GM18867 (cell line): ENCODE measurements around the gene KRT38.
"Not testable (repeated sequence)": the region's sequence is repeated elsewhere in the genome, so short reads cannot be mapped to it uniquely, and the experiment has no call there.

Experiments
- ATAC-seq: cut with Tn5 transposase; IDR thresholded peaks from one replicate; pipeline ENCODE4 v1.9.1; 2021; ENCODE audit warnings: mild to moderate bottlenecking, moderate library complexity; ENCODE audit not compliant: unreplicated experiment

KRT38 gene

DNA sequence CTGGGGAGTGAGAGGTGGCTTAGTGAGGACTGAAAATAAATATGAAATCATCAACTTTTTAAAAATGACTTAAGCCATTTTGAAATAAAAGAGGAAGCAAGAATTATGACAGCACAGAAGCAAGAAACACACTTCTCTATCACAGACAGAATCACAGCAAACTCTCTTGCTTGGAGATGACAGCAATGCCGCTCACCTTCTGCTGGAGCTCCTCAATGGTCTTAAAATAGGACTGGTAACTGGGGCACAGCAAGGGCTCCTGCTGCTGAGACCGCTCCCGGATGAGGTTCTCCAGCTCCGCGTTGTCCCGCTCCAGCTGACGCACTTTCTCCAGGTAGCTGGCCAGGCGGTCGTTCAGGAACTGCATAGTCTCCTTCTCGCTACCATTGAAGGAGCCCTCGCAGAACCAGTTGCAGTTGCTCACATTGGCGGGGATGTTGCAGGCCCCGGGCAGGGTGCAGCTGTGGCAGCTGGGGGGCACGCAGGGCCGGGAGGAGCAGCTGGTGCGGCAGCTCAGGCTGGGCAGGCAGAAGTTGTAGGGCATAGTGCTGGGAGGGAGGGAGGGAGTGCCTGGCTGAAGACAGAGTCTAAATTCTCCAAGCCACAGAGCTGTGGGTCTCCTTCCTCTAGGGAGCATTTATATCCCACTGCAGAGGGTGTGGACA, 43.7 kb downstream of the KRT38 start, which contains the start of gene KRT31:
TSS of gene KRT31 (minus strand) at position 613 of the 665 bp plus-strand sequence. CDS start at position 544, 69 bp downstream.
- no peak for ATAC-seq

DNA sequence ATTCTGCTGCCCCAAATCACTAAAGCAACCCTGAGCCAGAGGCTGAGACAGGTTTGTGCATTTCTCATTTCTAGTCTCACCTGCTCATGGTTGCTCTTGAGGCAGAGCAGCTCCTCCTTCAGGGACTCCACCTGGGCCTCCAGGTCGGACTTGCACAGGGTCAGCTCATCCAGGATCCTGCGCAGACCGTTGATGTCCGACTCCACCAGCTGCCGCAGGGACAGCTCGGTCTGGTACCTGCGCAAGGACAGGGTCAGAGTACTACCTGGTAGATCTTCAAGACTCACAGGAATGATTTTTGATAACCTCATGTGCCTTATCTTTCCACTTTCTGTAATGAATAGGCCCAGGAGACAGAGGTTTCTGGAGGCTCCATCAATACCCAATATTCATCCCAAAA, 44.4 kb downstream of the KRT38 start:
- no peak for ATAC-seq

DNA sequence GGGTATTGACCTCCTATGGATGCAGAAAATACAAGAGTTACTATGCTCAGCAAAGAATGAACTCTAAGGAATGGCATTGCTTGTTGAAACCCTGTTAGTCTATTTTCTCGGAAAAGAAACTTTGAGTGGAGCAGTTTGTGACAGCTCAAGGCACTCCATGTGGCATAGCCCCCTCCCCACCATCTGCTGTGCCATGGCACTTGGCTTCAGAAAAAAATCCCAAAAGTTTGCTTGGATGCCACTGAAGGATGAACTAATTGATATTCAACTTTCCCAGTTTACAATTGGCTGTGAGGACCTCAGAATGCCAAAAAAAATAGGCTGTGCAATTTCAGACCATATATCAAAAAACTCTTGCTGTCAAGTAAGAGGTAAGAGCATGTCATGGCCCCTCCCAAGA, 45.2 kb downstream of the KRT38 start:
- no peak for ATAC-seq

DNA sequence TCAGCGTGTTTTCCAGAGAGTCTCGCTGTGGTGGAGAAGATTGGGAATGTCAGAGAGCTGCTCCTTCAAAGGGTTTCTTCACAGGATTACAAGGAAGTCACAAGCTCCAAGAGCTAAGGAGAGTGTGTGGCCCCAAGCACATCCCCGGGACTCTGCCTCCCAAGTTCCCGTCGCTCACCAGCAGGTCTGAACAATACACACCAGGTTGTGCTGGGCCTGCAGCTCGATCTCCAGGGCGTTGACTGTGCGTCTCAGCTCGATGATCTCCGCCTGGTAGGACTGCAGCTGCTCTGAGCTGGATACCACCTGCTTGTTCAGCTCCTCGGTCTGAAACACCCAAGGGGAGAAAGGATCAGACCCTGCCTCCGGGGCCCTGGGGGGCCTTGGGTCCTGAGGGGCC, 45.7 kb downstream of the KRT38 start:
- not testable (repeated sequence) for ATAC-seq

DNA sequence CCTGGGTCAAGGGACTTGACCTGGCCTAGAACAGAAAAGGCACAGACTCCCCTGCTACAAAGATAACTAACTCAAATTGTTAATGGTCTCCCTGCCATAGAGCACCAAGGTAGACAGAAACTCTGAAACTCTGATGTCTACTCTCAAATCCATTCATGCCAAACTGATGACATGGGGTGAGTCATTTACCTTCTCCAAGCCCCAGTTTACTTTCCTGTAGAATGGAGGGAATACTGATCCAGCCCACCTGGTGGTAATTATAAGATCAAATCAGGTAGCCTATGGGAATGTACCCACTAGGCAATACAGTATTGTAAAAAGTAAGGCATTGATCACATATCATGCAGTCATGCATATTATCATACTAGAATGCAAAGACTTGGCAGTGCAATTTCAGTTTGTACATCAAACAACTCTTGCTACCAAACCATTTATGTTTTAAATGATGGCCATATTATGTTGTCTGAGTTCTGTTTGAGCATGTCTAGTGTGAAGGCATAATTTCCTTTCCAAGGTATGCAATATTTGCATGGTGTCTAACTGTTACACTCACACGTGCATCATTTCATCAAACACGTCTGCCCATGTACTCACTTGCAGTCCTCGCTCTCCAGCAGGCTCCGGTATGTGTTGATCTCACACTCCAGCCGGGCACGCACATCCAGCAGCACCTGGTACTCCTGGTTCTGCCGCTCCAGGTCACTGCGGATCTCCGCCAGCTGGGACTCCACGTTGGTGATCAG, 46.4 kb downstream of the KRT38 start:
- no peak for ATAC-seq

DNA sequence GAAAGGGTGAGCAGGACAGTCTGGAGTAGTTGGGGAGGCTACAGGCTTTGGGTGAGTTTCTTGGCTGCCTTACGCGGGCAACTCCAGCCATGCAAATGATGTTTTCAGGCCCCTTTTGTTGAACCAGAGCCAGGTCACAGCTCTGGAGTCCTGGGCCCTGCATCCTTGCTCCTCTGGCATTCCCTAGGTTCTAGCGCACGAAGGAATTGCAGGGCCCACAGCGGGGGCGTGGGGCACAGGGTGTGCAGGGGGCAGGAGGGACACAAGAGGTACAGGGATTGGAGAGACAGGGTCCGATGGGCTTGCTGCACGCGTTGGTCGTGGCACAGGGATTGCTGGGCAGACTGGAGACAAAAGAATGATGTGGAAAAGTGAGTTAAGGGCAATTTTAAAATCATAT, 47.0 kb downstream of the KRT38 start:
- no peak for ATAC-seq

DNA sequence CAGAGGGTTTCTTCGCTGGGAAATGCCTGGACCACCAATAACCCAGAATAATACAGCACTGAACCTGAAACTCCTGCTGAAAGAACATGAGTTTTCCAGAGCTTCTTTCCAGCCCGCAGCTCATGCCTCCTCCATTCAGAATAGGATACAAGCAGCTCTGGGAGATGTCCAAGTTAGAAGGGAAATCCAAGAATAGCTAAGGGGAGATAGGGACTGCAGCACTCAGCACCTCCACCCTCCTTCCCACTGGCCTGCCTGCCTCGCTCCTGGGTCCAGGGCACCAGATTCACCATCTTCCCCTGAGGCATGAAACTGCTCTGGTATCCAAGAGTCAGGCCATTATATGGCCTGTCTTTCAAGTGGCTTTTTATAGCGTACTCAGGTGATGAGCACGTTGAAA, 47.5 kb downstream of the KRT38 start:
- ATAC-seq, result no peak

DNA sequence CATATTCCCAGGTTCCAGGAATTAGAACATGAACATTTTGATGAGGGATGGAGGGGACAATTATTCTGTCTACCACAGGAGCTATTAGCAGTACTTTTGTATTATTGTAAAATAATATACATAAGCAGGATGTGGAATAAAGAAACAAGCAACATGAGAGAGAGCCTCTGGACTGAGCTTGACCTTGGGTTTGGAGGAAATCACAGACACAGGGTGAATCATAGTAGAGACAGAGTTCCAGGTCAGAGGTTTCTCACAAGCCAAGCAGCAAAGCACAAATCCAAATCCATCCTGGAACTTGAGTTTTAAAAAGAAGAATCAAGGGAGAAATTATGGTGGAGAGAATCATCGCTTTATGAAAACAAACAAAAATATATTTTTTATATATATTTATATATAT, 48.5 kb downstream of the KRT38 start:
- no peak for ATAC-seq

DNA sequence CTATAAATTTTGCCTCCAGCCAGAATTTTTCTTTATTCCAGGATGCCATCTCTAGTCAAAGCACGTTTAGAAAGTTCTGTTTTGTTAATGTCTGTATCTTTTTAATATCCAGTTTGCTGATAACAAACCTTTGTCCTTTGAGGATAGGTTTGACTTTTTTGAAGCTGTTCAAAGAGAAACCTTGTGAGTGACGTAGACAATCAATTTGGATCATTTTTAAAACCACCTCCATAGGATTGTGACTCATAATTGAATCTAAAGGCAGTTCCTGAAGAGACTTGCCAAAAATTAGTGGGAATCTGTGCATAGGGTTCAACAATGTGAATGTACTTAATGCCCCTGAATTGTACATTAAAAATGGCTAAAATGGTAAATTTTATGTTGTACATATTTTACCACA, 49.2 kb downstream of the KRT38 start:
- ATAC-seq, result no peak

DNA sequence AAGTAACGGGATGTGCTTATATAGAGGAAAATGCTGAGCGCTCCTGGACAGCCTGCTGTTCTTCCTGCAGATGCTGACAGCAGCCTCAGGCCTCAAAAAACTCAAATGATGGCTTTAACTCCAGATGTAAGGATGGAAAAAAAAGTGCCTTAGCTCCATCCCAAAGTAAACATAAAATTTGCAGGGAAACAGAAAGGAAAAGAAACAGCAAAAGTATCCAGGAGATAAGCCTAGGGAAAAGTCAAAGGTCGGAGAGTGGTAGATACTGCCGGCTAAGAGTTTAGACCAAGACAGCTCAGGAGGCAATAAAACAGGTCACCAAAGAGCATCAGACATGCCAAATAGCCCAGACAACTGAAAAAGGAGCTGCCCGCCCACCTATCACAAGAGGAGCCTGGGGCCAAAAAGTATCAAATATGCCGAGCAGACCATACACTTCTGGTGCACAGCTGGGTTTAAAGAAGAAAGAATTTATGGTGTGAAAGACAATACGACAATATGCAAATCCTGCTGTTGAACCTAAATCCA, 50.3 kb downstream of the KRT38 start:
- ATAC-seq, result no peak

DNA sequence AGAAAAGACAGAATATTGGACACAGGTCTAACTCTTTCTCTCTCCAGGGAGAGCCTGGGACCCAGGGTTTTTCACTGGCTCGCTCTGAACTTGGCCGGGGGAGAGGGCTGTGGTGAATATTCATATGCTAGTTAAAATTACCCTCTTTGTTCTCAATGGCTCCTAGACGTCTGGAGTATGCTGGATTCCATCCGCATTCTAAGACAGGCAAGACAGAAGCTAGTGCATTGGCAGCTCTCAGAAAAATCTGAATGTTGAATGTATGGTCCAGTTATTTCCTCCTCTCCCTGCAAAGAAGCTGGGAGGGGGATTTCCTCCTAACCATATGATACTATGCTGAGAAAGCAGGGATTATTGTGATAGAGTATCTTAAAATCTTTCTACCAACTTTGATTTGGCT, 53.1 kb downstream of the KRT38 start:
- no peak for ATAC-seq

DNA sequence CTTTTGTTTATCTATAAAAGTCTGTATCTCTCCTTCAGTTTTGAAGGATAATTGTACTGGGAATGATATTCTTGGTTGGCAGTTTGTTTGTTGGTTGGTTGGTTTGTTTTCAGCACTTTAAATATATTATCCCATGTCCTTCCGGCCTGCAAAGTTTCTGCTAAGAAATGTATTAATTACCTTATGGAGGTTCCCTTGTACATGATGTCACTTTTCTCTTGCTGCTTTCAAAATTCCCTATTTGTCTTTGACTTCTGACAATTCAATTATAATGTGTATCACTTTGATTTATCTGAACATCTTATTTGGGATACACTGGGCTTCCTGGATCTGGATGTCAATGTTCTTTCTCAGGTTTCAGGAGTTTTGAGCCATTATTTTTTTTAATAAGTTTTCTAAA, 54.6 kb downstream of the KRT38 start:
- ATAC-seq, result no peak
